Activated T-helper 9 cell treated with anti-CD3 and anti-CD28 coated beads, Interleukin-2, amount 50 U/mL, for 16 hours (primary cell): Measurements from ENCODE around the gene DDX10.
A peak's percentile ranks its signal among the peaks of the same experiment; 100 is the strongest.
"Not testable (repeated sequence)": the region's sequence is repeated elsewhere in the genome, so short reads cannot be mapped to it uniquely, and the experiment has no call there.

ENCODE experiments used
- DNase-seq: peaks from one replicate; pipeline ENCODE4 v3.0.0-alpha.2; 2020; ENCODE audit warnings: low read depth

Gene DDX10

GRCh38 chr11:108715239-108715638 is 50.4 kb downstream of the DDX10 start:
- DNase-seq, result no peak

GRCh38 chr11:108718466-108718865 is 53.6 kb downstream of the DDX10 start:
- no peak for DNase-seq

- no peak for DNase-seq
Observed at GRCh38 chr11:108724974-108725689, 60.3 kb downstream of the DDX10 start.

DNA sequence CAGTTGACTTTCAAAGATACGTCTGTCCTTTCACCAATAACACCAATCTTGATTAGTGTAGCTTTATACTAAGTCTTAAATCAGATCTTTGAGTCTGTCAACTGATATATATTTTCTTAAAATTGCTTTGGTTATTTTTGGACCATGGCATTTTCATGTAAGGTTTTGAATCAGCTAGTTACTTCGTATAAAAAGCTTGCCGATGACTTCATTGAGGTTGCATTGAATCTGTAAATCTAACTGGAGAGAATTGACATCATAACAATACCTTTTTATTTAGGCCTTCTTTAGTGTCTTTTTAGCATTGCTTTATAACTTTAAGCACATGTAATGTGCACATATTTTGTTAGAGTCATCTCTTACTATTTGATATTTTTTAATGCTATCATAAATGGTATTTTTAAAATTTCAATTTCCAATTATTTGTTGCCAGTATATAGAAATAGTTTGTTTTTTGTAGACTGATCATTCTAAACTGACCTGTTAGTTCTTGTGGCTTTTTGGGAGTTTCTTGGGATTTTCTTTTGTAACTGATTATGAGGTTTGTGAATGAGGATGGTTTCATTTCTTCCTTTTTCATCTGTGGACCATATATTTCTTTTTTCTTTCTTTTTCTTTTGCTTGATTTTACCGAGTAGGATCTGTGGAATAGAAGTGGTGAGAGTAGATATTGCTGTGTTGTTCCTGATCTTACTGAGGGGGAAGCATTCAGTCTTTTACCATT is 61.4 kb downstream of the DDX10 start:
- no peak for DNase-seq

DNA sequence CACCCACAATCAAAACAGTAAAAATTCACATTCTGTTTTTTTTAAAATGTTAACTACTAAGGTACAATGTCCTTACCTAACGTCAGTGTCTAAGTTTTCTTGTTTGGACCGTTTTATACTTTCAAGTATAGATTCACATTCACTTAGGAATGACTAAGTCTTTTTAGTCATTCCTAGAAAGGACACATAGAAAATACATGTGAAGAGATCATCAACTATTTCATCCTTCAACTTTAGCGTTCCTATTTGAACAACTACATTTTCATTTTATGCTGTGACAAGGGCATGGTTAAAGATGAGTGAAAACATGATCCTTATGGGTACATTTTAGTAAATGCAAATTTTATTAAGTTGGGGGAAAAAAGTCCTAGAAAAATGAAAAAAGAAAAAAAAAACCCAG is 62.8 kb downstream of the DDX10 start:
- DNase-seq, result no peak

- no peak for DNase-seq
Observed at GRCh38 chr11:108729227-108729871, 64.5 kb downstream of the DDX10 start.

- DNase-seq, result no peak
Observed at GRCh38 chr11:108732395-108732794, 67.5 kb downstream of the DDX10 start.

GRCh38 chr11:108733479-108734116 is 68.7 kb downstream of the DDX10 start:
- peak; percentile 2 for DNase-seq

DNA sequence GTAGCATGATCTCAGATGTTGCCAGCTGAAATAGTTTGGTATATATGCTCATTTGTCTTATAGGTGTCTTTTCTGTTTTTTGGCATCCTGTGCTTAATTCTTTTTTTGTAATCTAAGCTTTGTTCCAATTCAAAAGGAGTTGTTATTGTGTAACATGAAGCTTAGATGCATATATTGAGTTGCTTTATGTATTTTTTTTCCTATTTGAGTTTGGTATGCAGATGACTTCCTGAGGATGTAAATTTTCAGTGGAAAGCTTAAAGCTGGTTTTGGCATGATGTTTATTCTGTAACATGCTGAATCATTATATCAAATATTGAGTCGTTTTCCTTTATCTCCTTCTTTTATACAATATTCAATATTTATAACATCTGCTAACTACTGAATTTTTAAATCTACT is 69.4 kb downstream of the DDX10 start:
- no peak for DNase-seq

DNA sequence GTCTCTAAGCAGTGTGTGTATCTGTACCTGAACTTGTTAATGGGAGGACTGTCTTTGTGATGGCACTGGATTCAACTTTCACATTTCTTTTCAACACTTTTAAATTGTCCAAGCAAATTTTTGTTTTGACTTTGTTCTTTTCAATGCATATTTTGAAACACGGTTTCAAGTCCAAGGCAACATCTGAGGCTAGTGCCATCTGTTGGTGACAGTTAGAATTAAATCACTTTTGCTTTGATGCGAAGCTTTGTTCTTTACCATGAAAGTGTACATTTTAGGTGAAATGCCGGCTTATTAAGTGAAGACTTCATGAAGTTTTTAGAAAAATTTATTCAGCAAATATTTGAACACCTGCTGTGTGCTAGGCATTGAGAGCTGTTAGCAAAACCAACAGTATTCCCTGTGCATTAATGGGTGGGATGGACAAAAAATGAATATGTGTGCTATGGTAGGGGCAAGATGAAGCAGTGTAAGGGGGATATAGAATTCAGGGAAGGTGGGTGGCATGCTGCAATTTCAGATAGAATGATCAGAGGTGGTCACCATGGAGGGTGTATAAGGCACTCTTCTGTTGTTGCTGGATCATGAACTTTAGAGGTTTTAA is 70.2 kb downstream of the DDX10 start:
- DNase-seq, result no peak

DNA sequence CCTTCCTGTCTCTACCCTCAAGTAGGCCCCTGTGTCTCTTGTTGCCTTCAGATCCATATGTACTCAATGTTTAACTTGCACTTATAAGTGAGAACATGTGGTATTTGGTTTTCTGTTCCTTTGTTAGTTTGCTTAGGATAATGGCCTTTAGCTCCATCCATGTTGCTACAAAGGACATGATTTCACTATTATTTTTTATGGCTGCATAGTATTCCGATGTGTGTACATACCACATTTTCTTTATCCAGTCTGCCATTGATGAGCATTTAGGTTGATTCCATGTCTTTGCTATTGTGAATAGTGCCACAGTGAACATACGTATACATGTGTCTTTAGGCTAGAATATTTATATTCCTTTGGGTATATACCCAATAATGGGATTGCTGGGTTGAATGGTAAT is 75.3 kb downstream of the DDX10 start:
- not testable (repeated sequence) for DNase-seq

DNA sequence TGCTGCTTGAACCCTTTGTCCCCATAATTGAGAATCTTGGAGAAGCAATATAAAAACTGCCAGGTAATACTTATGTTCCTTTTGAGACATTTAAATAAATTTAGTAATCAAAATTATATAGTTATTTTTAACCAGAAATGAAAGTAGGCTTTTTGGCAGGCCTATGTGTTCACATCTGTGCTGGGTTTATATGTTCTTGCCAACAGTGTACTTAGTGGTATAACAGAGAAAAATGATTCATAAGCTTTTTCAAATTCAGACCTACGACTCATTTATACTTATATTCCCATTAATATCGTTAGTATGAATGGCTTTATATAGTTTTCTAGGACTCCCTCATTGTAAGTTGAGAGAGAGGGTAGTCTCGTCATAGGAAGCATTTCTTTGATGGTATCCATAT is 79.0 kb downstream of the DDX10 start:
- DNase-seq, result no peak

DNA sequence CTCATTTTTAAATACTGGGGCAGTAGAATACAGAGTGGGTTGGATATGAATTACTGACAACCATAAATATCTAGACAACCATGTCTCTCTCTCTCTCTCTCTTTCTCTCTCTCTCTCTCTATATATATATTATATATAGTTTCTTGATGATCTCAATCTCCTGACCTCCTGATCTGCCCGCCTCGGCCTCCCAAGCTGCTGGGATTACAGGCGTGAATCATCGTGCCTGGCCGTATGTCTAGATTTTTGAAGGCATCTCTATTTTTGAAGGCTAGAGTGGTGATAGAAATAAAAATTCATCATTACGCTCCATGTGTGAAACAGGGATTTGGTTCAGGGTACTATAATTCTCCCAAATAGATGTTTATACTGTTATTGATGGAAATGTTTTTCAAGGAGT is 84.1 kb downstream of the DDX10 start:
- no peak for DNase-seq

DNA sequence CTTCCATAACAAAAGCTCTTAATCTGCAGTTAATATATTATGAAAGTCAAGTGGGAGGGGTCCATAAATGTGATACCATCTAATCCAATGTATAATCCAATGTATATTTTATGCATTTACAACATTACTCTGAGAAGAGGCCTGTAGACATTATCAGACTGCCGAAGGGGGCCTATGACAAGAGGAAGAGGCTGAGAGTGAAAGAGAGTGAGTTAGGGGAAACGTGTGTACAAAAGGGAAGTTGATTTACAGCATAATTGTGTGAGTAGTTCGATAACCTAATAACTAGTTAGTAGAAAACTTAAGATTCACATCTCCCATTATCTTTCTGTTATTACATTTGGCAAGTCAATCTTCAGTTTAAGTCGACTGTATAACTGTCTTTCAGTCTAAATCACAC is 86.6 kb downstream of the DDX10 start:
- no peak for DNase-seq

DNA sequence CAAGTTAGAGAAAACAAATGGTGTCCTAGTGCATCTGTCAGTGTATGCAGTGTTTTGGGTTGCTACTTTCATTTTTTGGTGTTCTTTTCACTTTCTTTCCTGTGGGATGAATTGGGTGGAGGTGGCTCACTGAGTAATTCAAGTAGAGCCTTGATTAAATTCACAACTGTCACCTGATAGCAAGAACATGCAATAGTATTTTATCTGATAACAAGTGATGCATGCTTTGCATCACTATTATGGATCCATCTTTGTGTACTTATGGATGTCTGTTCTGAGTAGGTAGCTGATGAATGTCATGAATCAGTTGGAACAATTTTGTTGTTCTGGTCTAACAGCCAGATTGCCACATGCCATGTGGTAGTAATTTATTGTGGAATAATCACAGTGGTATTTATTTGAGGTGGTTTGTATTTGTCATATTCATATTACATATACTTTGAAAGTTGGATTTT is 87.5 kb downstream of the DDX10 start:
- DNase-seq, result no peak

DNA sequence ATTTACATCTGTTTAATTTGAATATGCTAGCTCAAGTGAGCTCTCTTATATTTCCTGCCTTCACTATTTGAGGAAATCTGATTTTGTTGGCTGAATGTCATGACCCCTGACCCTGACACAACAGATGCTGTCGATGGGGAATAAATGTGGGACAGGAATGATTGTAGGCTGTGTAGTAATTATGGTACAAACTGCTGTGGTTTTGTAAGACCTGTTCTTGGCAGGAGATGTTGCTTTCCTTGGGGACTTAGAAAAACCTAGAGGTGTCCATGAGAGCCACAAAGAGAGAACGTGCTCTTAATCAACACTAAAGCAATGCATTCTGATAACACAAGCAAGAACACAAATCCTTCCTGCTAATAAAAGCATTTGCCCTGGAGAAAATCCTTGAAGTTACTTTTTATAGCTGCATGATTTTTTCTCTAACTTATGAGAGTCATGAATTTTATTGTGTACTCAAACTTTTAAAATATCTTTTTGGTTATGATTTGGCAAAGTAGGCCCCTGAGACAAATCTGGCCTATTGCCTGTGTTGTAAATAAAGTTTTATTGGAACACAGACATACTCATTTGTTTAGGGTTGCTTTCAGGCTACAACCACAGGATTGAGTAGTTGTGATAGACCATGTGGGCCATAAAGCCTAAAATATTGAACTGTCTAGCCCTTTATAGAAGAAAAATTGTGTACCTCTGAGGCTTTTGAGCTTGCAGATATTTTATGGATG is 90.2 kb downstream of the DDX10 start:
- DNase-seq, result no peak

GRCh38 chr11:108757630-108758029 is 92.8 kb downstream of the DDX10 start:
- DNase-seq, result no peak

- DNase-seq, result no peak
Observed at GRCh38 chr11:108758458-108758857, 93.6 kb downstream of the DDX10 start.

- DNase-seq, result no peak
Observed at GRCh38 chr11:108766596-108767173, 101.8 kb downstream of the DDX10 start.

- no peak for DNase-seq
Observed at GRCh38 chr11:108768370-108768769, 103.5 kb downstream of the DDX10 start.

DNA sequence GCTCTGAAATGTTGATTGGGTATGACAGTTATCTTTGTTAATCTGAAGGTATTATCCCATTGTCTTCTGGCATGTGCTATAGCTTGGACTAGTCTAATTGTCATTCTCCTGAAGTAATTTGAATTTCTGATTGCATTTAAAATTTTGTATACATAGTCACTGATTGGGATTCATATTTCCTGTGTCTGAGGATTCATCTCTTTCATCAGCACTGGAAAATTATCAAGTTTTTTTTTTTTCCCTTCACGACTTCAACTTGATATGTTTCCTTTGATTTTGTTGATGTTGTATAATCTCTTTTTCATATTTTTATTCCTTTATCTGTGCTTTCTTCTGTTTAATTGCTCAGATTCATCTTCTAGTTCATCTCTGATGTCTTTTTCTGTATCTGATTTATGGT is 104.1 kb downstream of the DDX10 start:
- no peak for DNase-seq
